Measurements from ENCODE around the gene DUSP28. TPM values are rescaled to one million over a fixed set of nuclear protein-coding genes. Genes with fewer than 3 reads are reported as not detected.

DUSP28 gene
- total RNA-seq, 1 experiment from 2014 or later: 2.2 TPM

DNA sequence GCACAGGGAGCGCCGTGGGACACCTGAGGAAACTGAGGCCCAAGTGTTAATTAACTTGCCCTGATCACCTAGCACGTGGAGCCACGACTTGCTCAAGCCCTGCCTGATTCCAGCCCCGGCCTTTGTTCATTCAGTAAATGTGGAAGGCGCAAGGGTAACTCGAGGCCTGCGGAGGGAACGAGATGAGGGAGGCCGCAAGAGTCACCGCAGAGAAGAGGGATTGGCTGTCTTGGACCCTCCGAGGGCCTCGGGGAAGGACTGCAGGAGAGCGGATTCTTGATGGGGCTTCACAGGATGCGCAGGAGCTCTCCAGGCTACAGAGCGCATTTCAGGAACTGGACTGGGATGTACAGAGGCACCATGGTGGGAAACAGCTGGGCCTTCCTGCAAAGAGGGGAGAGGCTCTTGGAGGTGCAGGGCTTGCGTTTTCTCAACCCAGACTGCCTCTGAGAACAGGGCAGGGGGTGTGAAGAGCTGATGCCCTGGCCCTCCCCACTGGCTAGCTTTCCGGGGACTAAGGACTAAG, 1.9 kb upstream of the DUSP28 start:
- Histone ChIP-seq H3K4me3 (ENCODE audit: low read depth, low read length) (no peak overlapping the region), H3K9me3 (no peaks in the 10 kb centered on the region), H3K4me1 (peaks cover 6% of the 10 kb centered on the region; the same call in 1 of the 2 replicates), H3K27me3 (replicated peaks; ENCODE audit: control insufficient read depth, insufficient read depth, low read length) (no peaks in the 10 kb centered on the region), H3K36me3 (ENCODE audit: control insufficient read depth, insufficient read depth, low read length) (no peaks in the 10 kb centered on the region)
- ChIA-PET CTCF (no interaction called here), POLR2A (no interaction called here)
- Mint-ChIP-seq H3K4me3 (ENCODE audit: unreplicated experiment) (no peak overlapping the region), H3K9me3 (ENCODE audit: unreplicated experiment) (no peaks in the 10 kb centered on the region), H3K36me3 (ENCODE audit: insufficient read depth, unreplicated experiment) (peaks cover 22% of the 10 kb centered on the region), H3K27ac (ENCODE audit: unreplicated experiment) (no peak overlapping the region), H3K4me1 (ENCODE audit: low read depth, unreplicated experiment) (peaks cover 7% of the 10 kb centered on the region), H3K27me3 (ENCODE audit: insufficient read depth, unreplicated experiment) (no peaks in the 10 kb centered on the region)
- TF ChIP-seq, protein P1, sequence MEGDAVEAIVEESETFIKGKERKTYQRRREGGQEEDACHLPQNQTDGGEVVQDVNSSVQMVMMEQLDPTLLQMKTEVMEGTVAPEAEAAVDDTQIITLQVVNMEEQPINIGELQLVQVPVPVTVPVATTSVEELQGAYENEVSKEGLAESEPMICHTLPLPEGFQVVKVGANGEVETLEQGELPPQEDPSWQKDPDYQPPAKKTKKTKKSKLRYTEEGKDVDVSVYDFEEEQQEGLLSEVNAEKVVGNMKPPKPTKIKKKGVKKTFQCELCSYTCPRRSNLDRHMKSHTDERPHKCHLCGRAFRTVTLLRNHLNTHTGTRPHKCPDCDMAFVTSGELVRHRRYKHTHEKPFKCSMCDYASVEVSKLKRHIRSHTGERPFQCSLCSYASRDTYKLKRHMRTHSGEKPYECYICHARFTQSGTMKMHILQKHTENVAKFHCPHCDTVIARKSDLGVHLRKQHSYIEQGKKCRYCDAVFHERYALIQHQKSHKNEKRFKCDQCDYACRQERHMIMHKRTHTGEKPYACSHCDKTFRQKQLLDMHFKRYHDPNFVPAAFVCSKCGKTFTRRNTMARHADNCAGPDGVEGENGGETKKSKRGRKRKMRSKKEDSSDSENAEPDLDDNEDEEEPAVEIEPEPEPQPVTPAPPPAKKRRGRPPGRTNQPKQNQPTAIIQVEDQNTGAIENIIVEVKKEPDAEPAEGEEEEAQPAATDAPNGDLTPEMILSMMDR (IDR thresholded peaks at IDR 0.05; ENCODE audit: insufficient read depth in 1 of 2, low read depth in 1 of 2, low read length in 1 of 2, severe bottlenecking in 1 of 2, unreplicated experiment in 1 of 2): no peak
- no peak for DNase-seq
- intact Hi-C loops (cut with micrococcal nuclease; ENCODE audit: unreplicated experiment): no loop called here
- BruUV-seq (replicated peaks): no TSS peak

DNA sequence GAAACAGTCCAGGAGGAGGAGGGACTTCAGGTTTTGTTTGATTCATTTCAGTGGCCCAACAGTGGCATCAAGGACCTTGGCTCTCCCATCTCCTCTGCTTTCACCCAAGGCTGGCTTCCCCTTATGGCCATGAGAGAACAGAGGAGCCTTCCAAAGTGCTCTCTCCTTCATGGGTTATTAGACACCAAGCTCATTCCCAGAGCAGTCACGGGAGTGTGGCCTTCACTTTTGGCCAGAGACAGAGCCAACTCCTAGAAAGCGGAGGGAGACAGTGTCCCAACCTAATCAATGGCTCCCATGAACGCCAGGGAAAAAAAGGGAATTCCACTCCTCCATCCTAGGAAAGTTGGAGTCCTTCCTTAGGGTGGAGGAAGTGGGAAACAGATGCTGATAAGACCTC, 871 bp upstream of the DUSP28 start:
- CTCF ChIA-PET: interaction anchor here (0.8 kb wide), 1 partner anchor 21 kb away, joined by 3 read pairs; no protein-coding TSS in a partner anchor
- H3K4me3 ChIP-seq (ENCODE audit: low read depth, low read length): peak overlapping the region; percentile 84
- POLR2A ChIA-PET: no interaction called here
- TF ChIP-seq, protein P1 (IDR thresholded peaks at IDR 0.05; ENCODE audit: insufficient read depth in 1 of 2, low read depth in 1 of 2, low read length in 1 of 2, severe bottlenecking in 1 of 2, unreplicated experiment in 1 of 2): no peak
- H3K9me3 ChIP-seq: no peaks in the 10 kb centered on the region
- intact Hi-C loops (cut with micrococcal nuclease; ENCODE audit: unreplicated experiment): no loop called here
- no TSS peak for BruUV-seq (replicated peaks)
- Mint-ChIP-seq H3K27ac (ENCODE audit: unreplicated experiment) (no peak overlapping the region), H3K4me1 (ENCODE audit: low read depth, unreplicated experiment) (peaks cover 8% of the 10 kb centered on the region), H3K4me3 (ENCODE audit: unreplicated experiment) (peak overlapping the region; percentile 78), H3K36me3 (ENCODE audit: insufficient read depth, unreplicated experiment) (peaks cover 26% of the 10 kb centered on the region), H3K27me3 (ENCODE audit: insufficient read depth, unreplicated experiment) (no peaks in the 10 kb centered on the region), H3K9me3 (ENCODE audit: unreplicated experiment) (no peaks in the 10 kb centered on the region)
- no peak for DNase-seq
- H3K36me3 ChIP-seq (ENCODE audit: control insufficient read depth, insufficient read depth, low read length): no peaks in the 10 kb centered on the region
- no peaks in the 10 kb centered on the region for H3K27me3 ChIP-seq (replicated peaks; ENCODE audit: control insufficient read depth, insufficient read depth, low read length)
- peaks cover 6% of the 10 kb centered on the region; the same call in 1 of the 2 replicates for H3K4me1 ChIP-seq

DNA sequence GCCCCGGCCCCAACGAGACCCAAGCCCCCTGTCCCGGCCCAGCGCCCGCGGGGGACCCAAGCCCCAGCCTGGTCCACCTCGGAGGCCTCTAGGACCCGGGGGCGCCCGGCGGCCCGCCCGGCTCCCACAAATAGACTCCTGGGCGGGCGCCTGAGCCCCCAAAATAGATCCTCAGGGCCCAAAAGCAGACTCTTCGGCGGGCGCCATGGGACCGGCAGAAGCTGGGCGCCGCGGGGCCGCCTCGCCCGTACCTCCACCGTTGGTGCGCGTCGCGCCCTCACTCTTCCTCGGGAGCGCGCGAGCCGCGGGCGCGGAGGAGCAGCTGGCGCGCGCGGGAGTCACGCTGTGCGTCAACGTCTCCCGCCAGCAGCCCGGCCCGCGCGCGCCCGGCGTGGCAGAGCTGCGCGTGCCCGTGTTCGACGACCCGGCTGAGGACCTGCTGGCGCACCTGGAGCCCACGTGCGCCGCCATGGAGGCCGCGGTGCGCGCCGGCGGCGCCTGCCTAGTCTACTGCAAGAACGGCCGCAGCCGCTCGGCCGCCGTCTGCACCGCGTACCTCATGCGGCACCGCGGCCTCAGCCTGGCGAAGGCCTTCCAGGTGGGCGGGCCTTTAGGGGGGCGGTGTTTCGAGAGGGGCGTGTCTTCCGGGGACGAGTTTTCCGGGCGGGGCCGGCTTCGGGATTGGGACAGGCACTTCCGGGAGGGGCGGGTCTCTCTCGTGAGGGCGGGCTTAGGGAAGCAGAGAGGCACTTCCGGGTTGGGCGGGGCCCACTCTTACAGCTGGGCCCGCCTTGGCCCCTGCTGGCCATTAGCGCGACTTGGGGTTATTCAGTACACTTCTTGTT, 545 bp downstream of the DUSP28 start:
- ChIA-PET CTCF (interaction anchor here (1.0 kb wide), 2 partner anchors 26 to 47 kb away, joined by 3 read pairs; partner anchors contain the start of gene CAPN10), POLR2A (interaction anchor here (0.6 to 1.5 kb wide), 2 partner anchors 26 to 107 kb away, joined by 3 to 5 read pairs; partner anchors contain the start of gene CAPN10)
- Histone ChIP-seq H3K27me3 (replicated peaks; ENCODE audit: control insufficient read depth, insufficient read depth, low read length) (no peaks in the 10 kb centered on the region), H3K9me3 (no peaks in the 10 kb centered on the region), H3K36me3 (ENCODE audit: control insufficient read depth, insufficient read depth, low read length) (no peaks in the 10 kb centered on the region), H3K4me3 (ENCODE audit: low read depth, low read length) (peak overlapping the region; percentile 84), H3K4me1 (peaks cover 15% of the 10 kb centered on the region)
- peaks cover 25% of the 10 kb centered on the region for H3K36me3 Mint-ChIP-seq (ENCODE audit: insufficient read depth, unreplicated experiment)
- peak overlapping the region; percentile 78 for H3K4me3 Mint-ChIP-seq (ENCODE audit: unreplicated experiment)
- no TSS peak for BruUV-seq (replicated peaks)
- H3K4me1 Mint-ChIP-seq (ENCODE audit: low read depth, unreplicated experiment): peaks cover 22% of the 10 kb centered on the region
- TF ChIP-seq, protein P1 (IDR thresholded peaks at IDR 0.05; ENCODE audit: insufficient read depth in 1 of 2, low read depth in 1 of 2, low read length in 1 of 2, severe bottlenecking in 1 of 2, unreplicated experiment in 1 of 2): peak in 1 of 2 experiments; percentile 25
- peak; percentile 97 for DNase-seq
- H3K9me3 Mint-ChIP-seq (ENCODE audit: unreplicated experiment): no peaks in the 10 kb centered on the region
- peak overlapping the region; percentile 74 for H3K27ac Mint-ChIP-seq (ENCODE audit: unreplicated experiment)
- intact Hi-C loops (cut with micrococcal nuclease; ENCODE audit: unreplicated experiment): no loop called here
- no peaks in the 10 kb centered on the region for H3K27me3 Mint-ChIP-seq (ENCODE audit: insufficient read depth, unreplicated experiment)
